Cerebellar cortex (tissue), 1 donor: ENCODE results near the gene TMED6.

Experiments
- DNase-seq: peaks from one replicate; pipeline ENCODE4 v3.0.0-alpha.2; 2015; ENCODE audit warnings: low spot score

The TMED6 gene

GRCh38 chr16:69324013-69324531, 27.5 kb downstream of the TMED6 start:
- peak; percentile 69 for DNase-seq

- no peak for DNase-seq
Observed at GRCh38 chr16:69323415-69323814, 28.2 kb downstream of the TMED6 start.

DNA sequence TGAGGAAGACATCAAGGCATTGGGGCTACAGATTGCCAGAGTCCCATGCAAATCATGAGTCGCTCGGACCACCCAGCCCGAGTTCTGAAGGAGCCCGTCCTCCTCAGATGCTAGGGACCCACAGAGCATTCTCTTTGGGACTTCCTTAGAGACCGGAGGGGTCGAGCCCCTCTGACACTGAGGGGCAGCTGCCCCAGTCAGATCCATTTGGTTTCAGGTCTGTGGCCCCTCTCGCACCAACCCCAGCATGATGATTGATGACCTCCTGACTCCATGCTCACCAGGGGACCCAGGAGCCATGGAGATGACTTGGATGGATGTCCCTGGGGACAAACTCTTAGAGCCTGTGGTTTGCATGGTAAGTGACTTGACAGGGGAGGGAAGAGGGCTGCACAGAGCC, 29.2 kb downstream of the TMED6 start:
- DNase-seq, result no peak

DNA sequence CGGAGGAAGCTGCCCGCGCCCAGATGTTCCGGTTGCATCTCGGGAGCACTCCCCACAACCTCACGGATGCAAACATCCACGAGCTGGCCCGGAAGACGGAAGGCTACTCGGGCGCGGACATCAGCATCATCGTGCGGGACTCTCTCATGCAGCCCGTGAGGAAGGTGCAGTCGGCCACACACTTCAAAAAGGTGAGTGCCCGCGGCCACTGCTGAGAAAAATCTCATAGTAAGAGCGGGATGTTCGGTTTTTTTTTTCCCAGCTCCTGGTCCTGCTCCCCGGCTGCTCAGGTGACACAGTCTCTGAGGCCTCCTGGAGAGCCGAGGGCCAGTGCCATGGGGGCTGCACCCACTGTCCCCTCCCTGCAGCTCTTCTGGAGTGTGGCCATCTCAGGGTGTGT, 30.5 kb downstream of the TMED6 start:
- DNase-seq, result no peak

GRCh38 chr16:69320740-69321073, 30.9 kb downstream of the TMED6 start:
- DNase-seq, result no peak

- no peak for DNase-seq
Observed at GRCh38 chr16:69319826-69320739, 31.5 kb downstream of the TMED6 start.

- no peak for DNase-seq
Observed at GRCh38 chr16:69319381-69319780, 32.2 kb downstream of the TMED6 start.

GRCh38 chr16:69318911-69319289, 32.7 kb downstream of the TMED6 start:
- no peak for DNase-seq

GRCh38 chr16:69318177-69318910, 33.2 kb downstream of the TMED6 start:
- no peak for DNase-seq

- no peak for DNase-seq
Observed at GRCh38 chr16:69316595-69317034, 35.0 kb downstream of the TMED6 start.

DNA sequence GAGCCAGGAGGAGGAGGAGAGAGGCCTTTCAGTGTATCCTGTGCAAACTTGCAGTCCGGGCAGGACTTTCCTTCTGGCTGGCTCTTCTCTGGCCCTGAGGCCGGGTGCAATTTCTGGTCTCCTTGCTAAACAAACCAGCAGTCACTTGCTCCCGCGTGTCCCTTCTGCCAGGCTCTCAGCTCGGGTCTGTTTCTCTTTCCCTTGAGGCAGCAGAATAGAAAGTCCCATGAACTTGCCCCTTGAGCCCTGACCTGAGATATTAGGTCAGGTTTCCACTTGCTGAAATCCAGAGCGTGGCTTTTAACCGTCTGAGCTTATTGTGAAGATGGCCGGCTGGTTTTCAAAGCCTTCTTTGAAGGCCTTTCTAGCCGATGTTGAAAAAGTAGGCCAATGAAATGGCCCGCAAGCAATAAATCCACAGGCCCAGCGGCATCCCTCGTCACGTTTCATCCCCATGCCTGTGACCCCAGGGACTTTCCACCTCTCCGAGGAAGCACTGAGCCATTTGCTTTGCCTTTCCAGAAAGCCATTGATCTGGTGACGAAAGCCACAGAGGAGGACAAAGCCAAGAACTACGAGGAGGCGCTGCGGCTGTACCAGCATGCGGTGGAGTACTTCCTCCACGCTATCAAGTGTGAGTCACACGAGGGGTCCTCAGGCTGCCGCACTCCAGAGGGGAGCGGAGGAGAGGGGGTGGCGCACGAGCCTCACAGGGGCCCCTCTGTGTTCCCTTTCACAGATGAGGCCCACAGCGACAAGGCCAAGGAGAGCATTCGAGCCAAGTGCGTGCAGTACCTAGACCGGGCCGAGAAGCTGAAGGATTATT, 35.9 kb downstream of the TMED6 start:
- no peak for DNase-seq

DNA sequence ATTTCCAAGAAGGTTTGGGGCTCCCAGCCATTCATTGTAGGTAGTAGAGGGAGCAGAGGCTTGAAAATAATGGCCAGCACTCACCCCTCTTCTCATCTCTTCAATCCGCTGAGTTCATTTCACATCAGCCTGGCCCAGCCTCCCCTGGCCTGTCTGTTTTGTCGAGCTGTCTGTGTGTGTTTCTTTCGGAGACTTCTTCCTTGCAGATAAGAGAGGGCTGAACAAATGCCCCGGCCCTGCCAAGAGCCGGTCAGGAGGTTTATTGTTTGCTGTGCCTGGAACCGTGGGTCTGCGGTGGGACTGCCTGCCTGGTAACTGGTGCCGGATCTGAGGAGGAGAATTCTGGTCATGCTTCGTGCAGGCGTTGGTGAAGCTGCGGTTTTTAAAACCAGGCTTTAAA, 37.1 kb downstream of the TMED6 start:
- DNase-seq, result no peak

GRCh38 chr16:69313469-69313868, 38.1 kb downstream of the TMED6 start:
- no peak for DNase-seq

DNA sequence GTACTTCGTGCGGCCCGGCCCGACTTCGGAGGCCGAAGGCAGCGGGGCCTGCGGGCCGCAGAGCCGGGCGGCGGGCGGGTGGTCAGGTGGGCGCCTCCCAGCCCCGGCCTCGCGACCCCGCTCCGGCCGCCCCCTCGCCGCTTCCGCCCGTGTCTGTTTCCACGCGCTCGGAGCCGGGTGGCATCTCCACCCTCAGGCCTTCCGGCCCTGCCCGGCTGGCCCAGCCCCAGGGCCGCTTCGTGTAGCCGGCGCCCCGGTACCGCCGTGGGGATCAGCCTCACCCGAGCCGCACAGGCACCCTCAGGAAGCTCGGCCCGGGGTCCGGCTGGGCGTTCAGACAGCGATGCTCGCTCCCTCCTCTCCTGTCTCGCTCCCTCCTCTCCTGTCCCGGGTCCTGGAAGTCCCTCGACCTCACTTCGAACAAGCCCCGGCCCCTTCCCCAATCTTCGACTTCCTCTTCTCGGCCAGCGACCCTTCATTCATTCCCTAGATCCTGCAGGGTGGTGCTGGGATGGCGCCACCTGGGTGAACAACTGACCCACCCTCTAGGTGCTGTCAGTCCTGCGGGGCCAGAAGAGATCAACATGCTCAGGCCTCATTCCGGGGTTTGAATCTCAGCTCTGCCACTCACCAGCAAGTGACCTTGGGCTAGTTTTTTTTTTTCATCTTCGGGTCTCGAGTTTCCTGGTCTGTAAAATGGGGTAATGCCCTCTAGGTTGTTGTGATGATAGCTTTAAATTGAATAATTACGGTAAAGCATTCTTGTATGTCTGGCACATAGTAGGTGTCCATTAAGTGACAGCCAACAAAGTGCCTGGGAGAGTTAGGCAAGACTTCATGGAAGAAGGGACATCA, 39.8 kb downstream of the TMED6 start:
- DNase-seq, result no peak

- peak; percentile 96 for DNase-seq
Observed at GRCh38 chr16:69310653-69311532, 40.7 kb downstream of the TMED6 start, which contains the start of gene VPS4A. Gene VPS4A (plus strand): TSS chr16:69311350. CDS start chr16:69311512, 162 bp downstream.

- no peak for DNase-seq
Observed at GRCh38 chr16:69309316-69309715, 42.3 kb downstream of the TMED6 start.

DNA sequence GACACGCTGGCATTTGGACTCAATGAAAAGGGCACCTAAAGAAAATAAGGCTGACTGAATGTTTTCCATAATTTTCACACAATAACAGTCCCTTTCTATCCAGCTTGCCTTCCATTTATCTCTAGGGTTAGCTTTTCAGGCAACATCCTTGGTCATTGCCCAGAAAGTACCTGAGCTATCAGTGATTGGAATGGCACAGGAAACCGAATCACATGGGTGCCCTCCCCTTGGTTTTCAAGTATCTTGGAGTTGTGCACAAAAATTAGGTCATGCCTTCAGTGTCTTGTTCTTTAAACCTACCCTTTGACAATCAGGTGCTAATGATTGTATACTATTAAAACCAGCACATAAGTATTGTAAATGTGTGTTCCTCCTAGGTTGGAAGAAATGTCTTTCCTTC, 43.7 kb downstream of the TMED6 start:
- no peak for DNase-seq

DNA sequence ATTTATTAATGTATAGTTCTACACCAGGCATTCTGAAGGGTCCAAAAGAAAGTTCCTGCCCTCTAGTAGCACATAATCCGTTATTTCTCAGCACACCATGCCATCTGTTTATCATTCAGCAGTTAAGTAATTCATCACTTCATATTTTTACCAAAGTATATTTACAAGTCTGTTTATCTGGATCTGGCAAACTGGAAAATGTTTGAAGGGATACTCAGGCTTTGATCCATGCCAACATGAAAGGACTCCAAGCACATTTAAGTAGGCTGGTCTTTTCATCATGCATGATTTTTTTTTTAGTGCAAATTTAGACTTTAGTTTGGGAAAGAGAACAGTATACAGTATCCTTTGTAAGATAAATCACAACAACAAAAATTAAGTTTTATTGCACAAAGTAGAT, 44.5 kb downstream of the TMED6 start:
- no peak for DNase-seq

DNA sequence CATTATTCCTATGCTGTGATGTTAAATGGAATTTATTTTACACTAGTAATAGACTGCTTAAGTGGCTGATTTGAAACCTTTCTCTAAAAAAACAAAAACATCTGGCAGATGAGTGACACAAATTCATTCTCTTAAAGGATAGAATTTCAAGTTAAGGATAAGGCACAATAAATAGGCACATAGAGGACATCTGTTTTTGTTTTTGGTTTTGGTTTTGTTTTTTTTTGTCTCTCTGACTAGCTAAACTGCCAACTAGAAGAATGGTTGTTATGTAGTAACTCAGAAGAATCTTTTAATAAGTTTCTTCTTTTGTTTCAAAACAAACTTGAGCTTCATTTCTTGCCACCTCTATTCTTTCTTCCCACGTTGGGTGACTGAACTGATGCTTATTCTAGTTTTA, 45.6 kb downstream of the TMED6 start:
- no peak for DNase-seq

- DNase-seq, result no peak
Observed at GRCh38 chr16:69302301-69302700, 49.3 kb downstream of the TMED6 start.
